Measurements from ENCODE around the gene HOXC12. TPM values are rescaled to one million over a fixed set of nuclear protein-coding genes. Genes with fewer than 3 reads are reported as not detected.

HOXC12 gene
- total RNA-seq, 1 donor from 2014 or later = not detected

DNA sequence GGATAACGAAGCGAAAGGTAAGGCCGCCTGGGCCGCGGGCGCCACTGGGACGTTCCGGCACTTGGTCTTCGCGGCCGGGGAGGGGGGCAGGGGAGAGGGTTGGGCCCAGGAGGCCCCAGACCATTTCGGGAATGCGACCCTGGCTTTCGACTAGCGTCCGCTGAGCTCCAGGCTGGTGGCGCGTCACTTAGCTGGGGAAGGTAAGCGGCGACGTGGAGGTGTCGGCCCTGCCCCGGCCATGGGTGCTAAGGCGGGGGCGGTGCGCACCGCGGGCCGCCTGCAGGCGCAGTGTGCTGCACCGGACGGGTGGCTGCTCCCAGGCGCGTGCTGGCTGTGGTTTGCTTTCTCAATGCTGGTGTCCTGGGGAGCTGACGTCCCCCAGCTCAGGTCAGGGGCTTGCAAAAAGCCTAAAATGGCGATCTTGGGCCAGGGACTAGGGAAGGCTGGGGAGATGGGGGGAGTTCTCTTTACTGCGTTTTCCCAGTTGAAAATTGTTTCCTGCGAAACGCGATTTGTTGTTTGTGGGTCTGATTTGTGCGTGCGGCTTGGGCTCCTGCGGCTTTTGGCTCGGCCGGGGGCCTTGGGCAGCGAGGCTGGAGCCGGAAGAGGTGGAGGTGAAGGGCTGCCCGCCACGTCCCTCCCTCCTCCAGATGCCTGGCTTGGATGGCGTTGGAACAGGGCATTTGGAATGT lies 31.4 kb downstream of the HOXC12 start:
- Histone ChIP-seq H3K27me3 (ENCODE audit: low read depth) (peaks cover 100% of the 10 kb centered on the region), H3K9me3 (no peaks in the 10 kb centered on the region), H3K27ac (no peak overlapping the region), H3K4me3 (peak overlapping the region; percentile 16), H3K4me1 (peaks cover 23% of the 10 kb centered on the region), H3K36me3 (no peaks in the 10 kb centered on the region)
- intact Hi-C loops (cut with DNase I) = no loop called here
- ATAC-seq (peak in 1 of 2 donors; percentile 38), DNase-seq (no peak)
- TF ChIP-seq, protein P1, sequence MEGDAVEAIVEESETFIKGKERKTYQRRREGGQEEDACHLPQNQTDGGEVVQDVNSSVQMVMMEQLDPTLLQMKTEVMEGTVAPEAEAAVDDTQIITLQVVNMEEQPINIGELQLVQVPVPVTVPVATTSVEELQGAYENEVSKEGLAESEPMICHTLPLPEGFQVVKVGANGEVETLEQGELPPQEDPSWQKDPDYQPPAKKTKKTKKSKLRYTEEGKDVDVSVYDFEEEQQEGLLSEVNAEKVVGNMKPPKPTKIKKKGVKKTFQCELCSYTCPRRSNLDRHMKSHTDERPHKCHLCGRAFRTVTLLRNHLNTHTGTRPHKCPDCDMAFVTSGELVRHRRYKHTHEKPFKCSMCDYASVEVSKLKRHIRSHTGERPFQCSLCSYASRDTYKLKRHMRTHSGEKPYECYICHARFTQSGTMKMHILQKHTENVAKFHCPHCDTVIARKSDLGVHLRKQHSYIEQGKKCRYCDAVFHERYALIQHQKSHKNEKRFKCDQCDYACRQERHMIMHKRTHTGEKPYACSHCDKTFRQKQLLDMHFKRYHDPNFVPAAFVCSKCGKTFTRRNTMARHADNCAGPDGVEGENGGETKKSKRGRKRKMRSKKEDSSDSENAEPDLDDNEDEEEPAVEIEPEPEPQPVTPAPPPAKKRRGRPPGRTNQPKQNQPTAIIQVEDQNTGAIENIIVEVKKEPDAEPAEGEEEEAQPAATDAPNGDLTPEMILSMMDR (IDR thresholded peaks at IDR 0.05) = no peak

GRCh38 chr12:53986686-53987483 lies 32.2 kb downstream of the HOXC12 start:
- no peak overlapping the region for H3K27ac ChIP-seq
- no peak overlapping the region for H3K4me3 ChIP-seq
- no peak for DNase-seq
- H3K4me1 ChIP-seq = peaks cover 23% of the 10 kb centered on the region
- H3K36me3 ChIP-seq = no peaks in the 10 kb centered on the region
- H3K9me3 ChIP-seq = no peaks in the 10 kb centered on the region
- intact Hi-C loops (cut with DNase I) = no loop called here
- peaks cover 100% of the 10 kb centered on the region for H3K27me3 ChIP-seq (ENCODE audit: low read depth)
- TF ChIP-seq, protein P1 (IDR thresholded peaks at IDR 0.05) = no peak
- no peak for ATAC-seq

- Histone ChIP-seq H3K4me1 (peaks cover 23% of the 10 kb centered on the region), H3K9me3 (no peaks in the 10 kb centered on the region), H3K36me3 (no peaks in the 10 kb centered on the region), H3K27ac (no peak overlapping the region), H3K27me3 (ENCODE audit: low read depth) (peaks cover 100% of the 10 kb centered on the region), H3K4me3 (no peak overlapping the region)
- intact Hi-C loops (cut with DNase I) = no loop called here
- TF ChIP-seq, protein P1 (IDR thresholded peaks at IDR 0.05) = no peak
- DNase-seq (no peak), ATAC-seq (no peak)
Measured at GRCh38 chr12:53987787-53988230, 33.1 kb downstream of the HOXC12 start.

- peaks cover 100% of the 10 kb centered on the region for H3K27me3 ChIP-seq (ENCODE audit: low read depth)
Measured at GRCh38 chr12:53988541-53989226, 34.0 kb downstream of the HOXC12 start.

More at GRCh38 chr12:53988541-53989226, 34.0 kb downstream of the HOXC12 start:
- H3K4me3 ChIP-seq = no peak overlapping the region
- H3K27ac ChIP-seq = no peak overlapping the region
- peaks cover 23% of the 10 kb centered on the region for H3K4me1 ChIP-seq
- intact Hi-C loops (cut with DNase I) = no loop called here
- TF ChIP-seq, protein P1 (IDR thresholded peaks at IDR 0.05) = no peak
- no peaks in the 10 kb centered on the region for H3K36me3 ChIP-seq
- ATAC-seq (no peak), DNase-seq (no peak)
- no peaks in the 10 kb centered on the region for H3K9me3 ChIP-seq
